Activated CD4-positive, alpha-beta T cell treated with anti-CD3 and anti-CD28 coated beads for 48 hours (primary cell): Measurements from ENCODE around the gene NDST1.
"Not testable (repeated sequence)": the region's sequence is repeated elsewhere in the genome, so short reads cannot be mapped to it uniquely, and the experiment has no call there.

ENCODE experiments used
- DNase-seq: peaks from one replicate; pipeline ENCODE4 v3.0.0-alpha.2; 2020

The NDST1 gene

GRCh38 chr5:150508828-150509227 is 897 bp downstream of the NDST1 start:
- no peak for DNase-seq

- no peak for DNase-seq
Measured at GRCh38 chr5:150509992-150510391, 2.1 kb downstream of the NDST1 start.

GRCh38 chr5:150510460-150511263 is 2.7 kb downstream of the NDST1 start:
- DNase-seq: no peak

GRCh38 chr5:150511578-150512367 is 3.8 kb downstream of the NDST1 start:
- DNase-seq: no peak

- DNase-seq: no peak
Measured at GRCh38 chr5:150512368-150512747, 4.4 kb downstream of the NDST1 start.

GRCh38 chr5:150513375-150514309 is 5.7 kb downstream of the NDST1 start:
- peak; percentile 33 for DNase-seq

- DNase-seq: no peak
Measured at GRCh38 chr5:150514708-150515211, 6.8 kb downstream of the NDST1 start.

- DNase-seq: no peak
Measured at GRCh38 chr5:150515446-150515845, 7.5 kb downstream of the NDST1 start.

- no peak for DNase-seq
Measured at GRCh38 chr5:150516011-150516410, 8.1 kb downstream of the NDST1 start.

- DNase-seq: no peak
Measured at GRCh38 chr5:150517272-150518152, 9.6 kb downstream of the NDST1 start.

GRCh38 chr5:150518712-150519559 is 11.0 kb downstream of the NDST1 start:
- not testable (repeated sequence) for DNase-seq

GRCh38 chr5:150519560-150519945 is 11.6 kb downstream of the NDST1 start:
- DNase-seq: no peak

- no peak for DNase-seq
Measured at GRCh38 chr5:150519978-150520377, 12.0 kb downstream of the NDST1 start.

GRCh38 chr5:150520747-150521521 is 13.0 kb downstream of the NDST1 start:
- DNase-seq: no peak

- no peak for DNase-seq
Measured at GRCh38 chr5:150521522-150521817, 13.5 kb downstream of the NDST1 start.

GRCh38 chr5:150521939-150522503 is 14.1 kb downstream of the NDST1 start:
- DNase-seq: no peak

- no peak for DNase-seq
Measured at GRCh38 chr5:150522504-150523414, 14.8 kb downstream of the NDST1 start.

- DNase-seq: peak; percentile 13
Measured at GRCh38 chr5:150523472-150524350, 15.8 kb downstream of the NDST1 start.
